Endothelial cell of umbilical vein (primary cell): ENCODE results near the gene CPT1A. TPM values are rescaled to one million over a fixed set of nuclear protein-coding genes. Genes with fewer than 3 reads are reported as not detected.

Experiments used
- BruUV-seq: library from RNA; stranded (reverse); fragments of 400-500 nt; replicated peaks from 2 replicates; lab custom pipeline; 2021; lab: Mats Ljungman, UMichigan
- CTCF ChIA-PET: fragments of 300-600, 350-600 bp; sonication (Branson Sonifier 250); formaldehyde crosslinking; loops from one replicate; lab custom pipeline; 2021; ENCODE audit warnings: antibody characterized with exemption, inconsistent platforms; lab: Charles Lee
- POLR2A ChIA-PET: fragments of 300-600, 350-600 bp; sonication (Branson Sonifier 250); formaldehyde crosslinking; loops from one replicate; lab custom pipeline; 2021; ENCODE audit warnings: antibody characterized with exemption, inconsistent platforms; lab: Charles Lee
- DNase-seq: peaks from one replicate; pipeline ENCODE4 v3.0.0-alpha.2; 2011; ENCODE audit warnings: low read depth, low spot score
- FAIRE-seq: peaks from 2 replicates; lab custom pipeline; 2011; peaks lifted over from hg19 to GRCh38; lab: Jason Lieb, UNC
- H2AFZ ChIP-seq: 2 replicates; pipeline ENCODE4 v1.6.0; 2012; ENCODE audit warnings: low read depth, low read length, control low read depth, inconsistent platforms
- H3K27ac ChIP-seq: 2 replicates; pipeline ENCODE4 v1.5.1; 2011; ENCODE audit warnings: low read depth, mild to moderate bottlenecking, control low read depth, low read length, moderate library complexity; ENCODE audit not compliant: insufficient read depth
- H3K27me3 ChIP-seq, 2 experiments: 2 replicates each; pipeline versions ENCODE4 v1.6.0 to v1.6.1; 2011; ENCODE audit warnings: low read length in 2 of 2, mixed read lengths in 1 of 2; ENCODE audit not compliant: control insufficient read depth in 2 of 2, insufficient read depth in 2 of 2
- H3K36me3 ChIP-seq, 2 experiments: 2 replicates in 1 of 2; 3 replicates in 1 of 2; pipeline ENCODE4 v1.5.1; 2011; ENCODE audit warnings: low read length in 2 of 2, mild to moderate bottlenecking in 1 of 2, moderate library complexity in 1 of 2; ENCODE audit not compliant: control insufficient read depth in 2 of 2, insufficient read depth in 2 of 2; ENCODE audit errors: extremely low read depth in 1 of 2
- H3K4me1 ChIP-seq: 3 replicates; pipeline ENCODE4 v1.5.1; 2011; ENCODE audit warnings: mild to moderate bottlenecking, low read length; ENCODE audit not compliant: control insufficient read depth, insufficient read depth; ENCODE audit errors: extremely low read depth
- H3K4me2 ChIP-seq: 2 replicates; pipeline ENCODE4 v1.6.1; 2011; ENCODE audit warnings: low read length, control low read depth, mixed read lengths; ENCODE audit not compliant: insufficient read depth
- H3K4me3 ChIP-seq, 3 experiments: fragments of 200-600 bp in 1 of 3; sonication (generic), shearing (Covaris generic) in 1 of 3; replicated peaks in 1 of 3; 2 replicates each; pipeline ENCODE4 v1.5.1; 2011 to 2016; ENCODE audit warnings: control low read depth in 3 of 3, low read length in 3 of 3, mild to moderate bottlenecking in 2 of 3, inconsistent platforms in 1 of 3, low read depth in 1 of 3, moderate library complexity in 1 of 3; ENCODE audit not compliant: insufficient read depth in 1 of 3
- H3K79me2 ChIP-seq: 2 replicates; pipeline ENCODE4 v1.6.0; 2012; ENCODE audit warnings: low read length, inconsistent platforms; ENCODE audit not compliant: control insufficient read depth, insufficient read depth
- H3K9ac ChIP-seq: replicated peaks from 2 replicates; pipeline ENCODE3; 2011; ENCODE audit warnings: low read length, control low read depth; ENCODE audit not compliant: insufficient read depth; ENCODE audit errors: extremely low read depth
- H3K9me1 ChIP-seq: replicated peaks from 3 replicates; pipeline ENCODE4 v1.6.0; 2011; ENCODE audit warnings: mild to moderate bottlenecking, low read length; ENCODE audit not compliant: control insufficient read depth, insufficient read depth; ENCODE audit errors: extremely low read depth
- H3K9me3 ChIP-seq: replicated peaks from 2 replicates; pipeline ENCODE4 v1.5.1; 2012; ENCODE audit warnings: low read length, inconsistent platforms; ENCODE audit not compliant: control insufficient read depth, insufficient read depth
- H4K20me1 ChIP-seq: replicated peaks from 2 replicates; pipeline ENCODE3; 2011; ENCODE audit warnings: mild to moderate bottlenecking, low read length; ENCODE audit not compliant: control insufficient read depth, insufficient read depth; ENCODE audit errors: extremely low read depth
- CTCF ChIP-seq, 2 donors: IDR thresholded peaks; 1 replicate in 1 of 2; 2 replicates in 1 of 2; pipeline ENCODE4 v1.5.1; 2011; ENCODE audit warnings: low read length in 2 of 2, mild to moderate bottlenecking in 2 of 2, moderate library complexity in 2 of 2, control low read depth in 1 of 2, inconsistent platforms in 1 of 2, low read depth in 1 of 2; ENCODE audit not compliant: insufficient read depth in 1 of 2; ENCODE audit errors: extremely low read depth in 1 of 2
- EZH2 ChIP-seq: IDR thresholded peaks from 2 replicates; pipeline ENCODE4 v1.6.1; 2012; ENCODE audit warnings: borderline replicate concordance, low read depth, mild to moderate bottlenecking, moderate library complexity, low read length, inconsistent platforms; ENCODE audit not compliant: severe bottlenecking
- FOS ChIP-seq: IDR thresholded peaks from 2 replicates; pipeline ENCODE4 v1.6.1; 2011; ENCODE audit warnings: mild to moderate bottlenecking, low read length, moderate library complexity, borderline replicate concordance; ENCODE audit not compliant: insufficient read depth
- GATA2 ChIP-seq: IDR thresholded peaks from 2 replicates; pipeline ENCODE4 v1.7.0; 2011; ENCODE audit warnings: low read depth, mild to moderate bottlenecking, moderate library complexity, mixed read lengths, low read length; ENCODE audit not compliant: insufficient read length, insufficient read depth
- JUN ChIP-seq: IDR thresholded peaks from 2 replicates; pipeline ENCODE4 v1.6.1; 2011; ENCODE audit warnings: borderline replicate concordance, low read depth; ENCODE audit not compliant: insufficient read length, insufficient read depth
- MAX ChIP-seq: IDR thresholded peaks from 2 replicates; pipeline ENCODE4 v1.6.1; 2011; ENCODE audit not compliant: insufficient read depth, insufficient read length
- MYC ChIP-seq: IDR thresholded peaks from one replicate; pipeline ENCODE4 v1.6.1; 2011; ENCODE audit warnings: mild to moderate bottlenecking, low read depth, low read length
- POLR2A ChIP-seq: IDR thresholded peaks from 2 replicates; pipeline ENCODE4 v1.6.1; 2012; ENCODE audit warnings: low read depth, mild to moderate bottlenecking, control low read depth, low read length
- POLR2AphosphoS5 ChIP-seq: IDR thresholded peaks from 2 replicates; pipeline ENCODE4 v1.6.1; 2012; ENCODE audit warnings: low read depth, mild to moderate bottlenecking, control low read depth, low read length, moderate library complexity; ENCODE audit not compliant: insufficient read depth
- dilution Hi-C: fragments of 300-500 bp; cut with MboI; formaldehyde crosslinking; loops from one replicate; pipeline ENCODE4 v1.15.0; 2019; ENCODE audit warnings: low sequenced_read_pairs; ENCODE audit not compliant: extremely low pct_ligation_motif_present
- intact Hi-C: fragments of 100-400 bp; cut with micrococcal nuclease; formaldehyde crosslinking; loops from one replicate; pipeline ENCODE4 v1.10.0; 2022
- polyA plus RNA-seq, 4 experiments: library from polyadenylated mRNA; depleted of rRNA in 3 of 4; stranded (reverse) in 3 of 4; unstranded in 1 of 4; fragments of >200 nt; gene quantifications; 2 replicates each; pipeline versions ENCODE4 v1.2.1 to v1.2.3, GENCODE V29; 2011 to 2012; ENCODE audit warnings: missing spikeins in 1 of 4
- total RNA-seq: library from RNA; stranded (reverse); gene quantifications from 2 replicates; pipeline ENCODE4 v1.2.3, GENCODE V29; 2021

CPT1A gene
- total and polyA plus RNA-seq, 2 donors (not counting 3 experiments of a cell fraction or from before 2014, with no cell fraction given), result 26.3 to 62.1 TPM

GRCh38 chr11:68852628-68853027 lies 10.9 kb upstream of the CPT1A start:
- BruUV-seq, result no TSS peak
- DNase-seq (no peak), FAIRE-seq (no peak)
- Histone ChIP-seq H3K36me3 (no peaks in the 10 kb centered on the region), H3K27ac (no peak overlapping the region), H3K4me1 (peaks cover 12% of the 10 kb centered on the region), H3K4me3 (no peak overlapping the region), H4K20me1 (no peaks in the 10 kb centered on the region), H3K79me2 (no peaks in the 10 kb centered on the region), H3K9ac (no peak overlapping the region), H3K4me2 (no peak overlapping the region), H3K27me3 (peaks cover 12 to 14% of the 10 kb centered on the region in 2 experiments), H3K9me1 (no peaks in the 10 kb centered on the region), H3K9me3 (no peaks in the 10 kb centered on the region), H2AFZ (no peak overlapping the region)
- intact Hi-C loops (no loop called here), dilution Hi-C loops (no loop called here)
- CTCF ChIA-PET, result interaction anchor here (0.7 to 1.3 kb wide), 3 partner anchors 11 to 342 kb away, joined by 3 read pairs; partner anchors contain the start of gene CPT1A
- POLR2A ChIA-PET, result no interaction called here
- TF ChIP-seq POLR2A (no peak), MAX (no peak), JUN (no peak), CTCF (IDR thresholded peaks at IDR 0.05; ENCODE audit: extremely low read depth in 1 of 2, insufficient read depth in 1 of 2, low read depth in 1 of 2, low read length in 2 of 2) (no peak), FOS (no peak), EZH2 (no peak), MYC (no peak), POLR2AphosphoS5 (no peak), GATA2 (no peak)
